A549 treated with Mapracorat at 1 μM for 4 hours (cell line): ENCODE results near the gene ELF1. TPM values are rescaled to one million over a fixed set of nuclear protein-coding genes. Genes with fewer than 3 reads are reported as not detected.

ENCODE experiments used
- total RNA-seq: library from RNA; stranded (reverse); fragments of 200-300 nt; extraction: Qiagen RNA extraction; gene quantifications from 5 replicates; pipeline ENCODE4 v1.2.3, GENCODE V29; 2022

Gene ELF1
- 30.7 to 42.5 TPM (median 35.0 TPM) in 5 replicates for total RNA-seq

DNA sequence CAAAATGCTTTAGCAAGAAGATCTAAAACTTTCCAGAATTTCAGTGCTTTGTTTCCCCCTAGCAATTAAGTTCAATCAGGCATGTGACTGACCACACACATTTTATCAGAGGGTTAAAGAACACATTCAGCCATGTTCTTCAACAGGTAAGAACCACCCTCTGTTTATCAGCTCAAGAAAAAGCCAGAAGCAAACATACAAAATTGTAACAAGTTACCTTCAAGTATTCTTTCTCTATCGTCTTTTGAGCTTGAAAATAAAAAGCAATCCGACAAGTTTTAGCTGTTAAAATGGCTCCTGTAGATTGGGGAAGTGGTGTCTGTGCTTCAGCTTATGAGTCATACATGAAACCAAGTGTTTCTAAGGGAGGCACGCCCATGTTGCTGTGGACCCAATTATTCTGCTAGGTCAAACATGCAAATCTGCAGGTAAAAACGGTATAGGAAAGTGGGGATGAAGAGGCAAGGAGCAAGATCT lies at the start of gene ELF1:
TSS of gene ELF1 (minus strand) at position 306 of the 477 bp plus-strand sequence. CDS start 37,262 bp downstream, outside the sequence.

DNA sequence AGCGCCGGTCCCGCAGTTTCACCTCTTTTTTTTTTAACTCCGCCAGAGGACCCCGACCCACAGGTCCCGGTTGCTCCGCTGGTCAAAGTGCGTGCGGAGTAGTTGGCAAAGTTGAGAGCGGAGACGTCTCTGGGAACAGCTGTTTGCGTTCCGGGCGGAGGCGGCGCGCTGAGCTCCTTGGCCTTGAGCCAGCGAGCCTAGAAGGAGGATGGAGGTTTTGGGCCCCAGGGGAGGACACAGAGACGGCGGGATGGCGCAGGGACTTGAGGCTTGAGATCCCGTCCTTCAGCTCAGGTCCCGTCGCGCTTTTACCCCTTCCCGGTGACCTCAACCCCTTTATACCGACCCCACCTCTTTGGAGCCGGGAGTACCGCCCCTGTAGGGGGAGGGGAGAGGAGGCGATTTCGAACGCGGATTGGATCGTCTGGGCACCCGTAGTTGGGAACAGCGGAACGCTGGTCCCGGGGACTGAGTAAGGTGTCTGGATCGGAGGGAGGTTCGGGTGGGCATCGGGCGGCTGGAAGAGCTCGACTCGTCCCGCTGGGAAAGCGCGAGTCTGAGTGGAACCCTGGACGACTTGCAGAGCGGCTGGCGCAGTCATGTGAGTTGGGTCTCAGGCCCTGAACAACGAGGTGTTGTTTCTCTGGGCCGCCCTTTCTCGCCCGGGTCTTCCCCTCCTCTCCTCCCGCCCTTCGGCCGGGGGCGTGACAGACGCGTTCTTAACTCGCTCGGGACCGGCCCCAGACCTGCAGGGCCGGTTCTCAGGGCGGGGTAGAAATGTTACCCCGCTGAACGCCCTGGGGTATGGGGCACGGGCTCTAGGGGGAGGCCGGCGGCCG lies 42.2 kb upstream of the ELF1 start, which contains the start of gene WBP4:
TSS of gene WBP4 (plus strand) at position 435 of the 839 bp plus-strand sequence. CDS start at position 600, 165 bp downstream.

Other genes starting within 250 kb of the ELF1 start
- 12.6 to 15.8 TPM (median 13.6 TPM) in 5 replicates for gene MRPS31, start 248.1 kb downstream of the ELF1 start, total RNA-seq
- gene SLC25A15, start 229.7 kb downstream of the ELF1 start, total RNA-seq = 14.6 to 19.5 TPM (median 16.6 TPM) in 5 replicates
- 8.0 to 9.6 TPM (median 8.3 TPM) in 5 replicates for gene WBP4, start 42.2 kb upstream of the ELF1 start, total RNA-seq
- 4.1 to 5.3 TPM (median 4.7 TPM) in 5 replicates for gene KBTBD6, start 113.5 kb upstream of the ELF1 start, total RNA-seq
- 1.8 to 2.5 TPM (median 2.1 TPM) in 5 replicates for gene KBTBD7, start 175.3 kb upstream of the ELF1 start, total RNA-seq
- gene MTRF1, start 244.3 kb upstream of the ELF1 start, total RNA-seq = 4.0 to 6.8 TPM (median 5.1 TPM) in 5 replicates